ENCODE measurements around the gene MYH9. TPM values are rescaled to one million over a fixed set of nuclear protein-coding genes. Genes with fewer than 3 reads are reported as not detected.

The MYH9 gene
- total RNA-seq, 1 experiment from 2014 or later, result 151 TPM

GRCh38 chr22:36321797-36322601 lies 65.8 kb downstream of the MYH9 start:
- Histone ChIP-seq H3K4me3 (no peak overlapping the region), H3K9me3 (replicated peaks) (no peaks in the 10 kb centered on the region), H3K27me3 (no peaks in the 10 kb centered on the region), H3K27ac (no peak overlapping the region), H3K36me3 (peaks cover 73% of the 10 kb centered on the region), H3K4me1 (no peaks in the 10 kb centered on the region)
- no peak for DNase-seq

- H3K4me1 ChIP-seq, result no peaks in the 10 kb centered on the region
- H3K4me3 ChIP-seq, result no peak overlapping the region
- no peaks in the 10 kb centered on the region for H3K9me3 ChIP-seq (replicated peaks)
- no peak for DNase-seq
- no peaks in the 10 kb centered on the region for H3K27me3 ChIP-seq
- H3K27ac ChIP-seq, result no peak overlapping the region
- H3K36me3 ChIP-seq, result peaks cover 59% of the 10 kb centered on the region
Observed at GRCh38 chr22:36320553-36320952, 67.2 kb downstream of the MYH9 start.

- H3K9me3 ChIP-seq (replicated peaks), result no peaks in the 10 kb centered on the region
- H3K27ac ChIP-seq, result no peak overlapping the region
- DNase-seq, result no peak
- peaks cover 57% of the 10 kb centered on the region for H3K36me3 ChIP-seq
- no peak overlapping the region for H3K4me3 ChIP-seq
- no peaks in the 10 kb centered on the region for H3K4me1 ChIP-seq
- no peaks in the 10 kb centered on the region for H3K27me3 ChIP-seq
Observed at GRCh38 chr22:36319595-36320497, 67.9 kb downstream of the MYH9 start.

- Histone ChIP-seq H3K36me3 (peaks cover 58% of the 10 kb centered on the region), H3K9me3 (replicated peaks) (no peaks in the 10 kb centered on the region), H3K27ac (no peak overlapping the region), H3K4me1 (peaks cover 9% of the 10 kb centered on the region; the same call in 1 of the 2 replicates), H3K27me3 (no peaks in the 10 kb centered on the region), H3K4me3 (no peak overlapping the region)
- no peak for DNase-seq
Observed at GRCh38 chr22:36318442-36318841, 69.3 kb downstream of the MYH9 start.

GRCh38 chr22:36317658-36318271 lies 70.0 kb downstream of the MYH9 start:
- no peaks in the 10 kb centered on the region for H3K9me3 ChIP-seq (replicated peaks)
- DNase-seq, result no peak
- H3K27ac ChIP-seq, result no peak overlapping the region
- H3K36me3 ChIP-seq, result peaks cover 56% of the 10 kb centered on the region
- no peak overlapping the region for H3K4me3 ChIP-seq
- H3K27me3 ChIP-seq, result no peaks in the 10 kb centered on the region
- peaks cover 10% of the 10 kb centered on the region; the same call in 1 of the 2 replicates for H3K4me1 ChIP-seq

GRCh38 chr22:36316419-36316818 lies 71.3 kb downstream of the MYH9 start:
- Histone ChIP-seq H3K27ac (no peak overlapping the region), H3K4me1 (peaks cover 18% of the 10 kb centered on the region; the same call in 1 of the 2 replicates), H3K36me3 (peaks cover 57% of the 10 kb centered on the region), H3K4me3 (no peak overlapping the region), H3K27me3 (no peaks in the 10 kb centered on the region), H3K9me3 (replicated peaks) (no peaks in the 10 kb centered on the region)
- DNase-seq, result no peak

- Histone ChIP-seq H3K4me1 (peaks cover 25% of the 10 kb centered on the region; the same call in 1 of the 2 replicates), H3K9me3 (replicated peaks) (no peaks in the 10 kb centered on the region), H3K27ac (no peak overlapping the region)
Observed at GRCh38 chr22:36315325-36315724, 72.4 kb downstream of the MYH9 start.

GRCh38 chr22:36311386-36312085 lies 76.2 kb downstream of the MYH9 start:
- Histone ChIP-seq H3K4me3 (no peak overlapping the region), H3K36me3 (peaks cover 68% of the 10 kb centered on the region), H3K27me3 (no peaks in the 10 kb centered on the region), H3K4me1 (peaks cover 25% of the 10 kb centered on the region; the same call in 1 of the 2 replicates), H3K9me3 (replicated peaks) (no peaks in the 10 kb centered on the region), H3K27ac (peak overlapping the region; percentile 41)
- peak; percentile 74 for DNase-seq

More at GRCh38 chr22:36315325-36315724, 72.4 kb downstream of the MYH9 start:
- no peak for DNase-seq
- Histone ChIP-seq H3K36me3 (peaks cover 58% of the 10 kb centered on the region), H3K4me3 (no peak overlapping the region), H3K27me3 (no peaks in the 10 kb centered on the region)

- peaks cover 20% of the 10 kb centered on the region; the same call in 1 of the 2 replicates for H3K4me1 ChIP-seq
- H3K27ac ChIP-seq, result no peak overlapping the region
- no peak for DNase-seq
- H3K36me3 ChIP-seq, result peaks cover 75% of the 10 kb centered on the region
- H3K27me3 ChIP-seq, result no peaks in the 10 kb centered on the region
- H3K4me3 ChIP-seq, result no peak overlapping the region
- H3K9me3 ChIP-seq (replicated peaks), result no peaks in the 10 kb centered on the region
Observed at GRCh38 chr22:36308880-36309279, 78.9 kb downstream of the MYH9 start.

- H3K4me3 ChIP-seq, result no peak overlapping the region
- peaks cover 5% of the 10 kb centered on the region; the same call in 1 of the 2 replicates for H3K4me1 ChIP-seq
- H3K27ac ChIP-seq, result no peak overlapping the region
- no peaks in the 10 kb centered on the region for H3K9me3 ChIP-seq (replicated peaks)
- H3K36me3 ChIP-seq, result peaks cover 72% of the 10 kb centered on the region
- no peak for DNase-seq
- H3K27me3 ChIP-seq, result no peaks in the 10 kb centered on the region
Observed at GRCh38 chr22:36306227-36306626, 81.5 kb downstream of the MYH9 start.

GRCh38 chr22:36305813-36306212 lies 82.0 kb downstream of the MYH9 start:
- H3K36me3 ChIP-seq, result peaks cover 72% of the 10 kb centered on the region

GRCh38 chr22:36304429-36304828 lies 83.3 kb downstream of the MYH9 start:
- no peaks in the 10 kb centered on the region for H3K9me3 ChIP-seq (replicated peaks)
- no peaks in the 10 kb centered on the region for H3K4me1 ChIP-seq
- no peak overlapping the region for H3K27ac ChIP-seq
- no peak for DNase-seq
- H3K27me3 ChIP-seq, result no peaks in the 10 kb centered on the region
- no peak overlapping the region for H3K4me3 ChIP-seq
- peaks cover 74% of the 10 kb centered on the region for H3K36me3 ChIP-seq

More at GRCh38 chr22:36305813-36306212, 82.0 kb downstream of the MYH9 start:
- Histone ChIP-seq H3K4me1 (peaks cover under 1% of the 10 kb centered on the region; the same call in 1 of the 2 replicates), H3K4me3 (no peak overlapping the region), H3K27ac (no peak overlapping the region), H3K9me3 (replicated peaks) (no peaks in the 10 kb centered on the region), H3K27me3 (no peaks in the 10 kb centered on the region)
- DNase-seq, result no peak

- DNase-seq, result no peak
- Histone ChIP-seq H3K9me3 (replicated peaks) (no peaks in the 10 kb centered on the region), H3K4me1 (no peaks in the 10 kb centered on the region), H3K27ac (no peak overlapping the region), H3K36me3 (peaks cover 73% of the 10 kb centered on the region), H3K27me3 (no peaks in the 10 kb centered on the region), H3K4me3 (no peak overlapping the region)
Observed at GRCh38 chr22:36303874-36304273, 83.9 kb downstream of the MYH9 start.

- Histone ChIP-seq H3K27me3 (no peaks in the 10 kb centered on the region), H3K27ac (no peak overlapping the region), H3K4me3 (no peak overlapping the region), H3K36me3 (peaks cover 74% of the 10 kb centered on the region), H3K4me1 (no peaks in the 10 kb centered on the region), H3K9me3 (replicated peaks) (no peaks in the 10 kb centered on the region)
- no peak for DNase-seq
Observed at GRCh38 chr22:36303115-36303467, 84.7 kb downstream of the MYH9 start.
